Ishikawa (cell line): ENCODE data around the gene PODXL2.

ENCODE experiments used
- CEBPB ChIP-seq: IDR thresholded peaks from 2 replicates; pipeline ENCODE4 v1.6.1; 2012
- CREB1 ChIP-seq: IDR thresholded peaks from 2 replicates; pipeline ENCODE4 v1.6.1; 2012; ENCODE audit warnings: low read depth
- EGR1 ChIP-seq: IDR thresholded peaks from 2 replicates; pipeline ENCODE4 v1.6.1; 2012
- EP300 ChIP-seq: IDR thresholded peaks from 2 replicates; pipeline ENCODE4 v1.6.1; 2012; ENCODE audit warnings: borderline replicate concordance
- FOXM1 ChIP-seq: IDR thresholded peaks from 2 replicates; pipeline ENCODE4 v1.6.1; 2012; ENCODE audit warnings: low read depth, borderline replicate concordance
- MAX ChIP-seq: IDR thresholded peaks from 2 replicates; pipeline ENCODE4 v1.6.1; 2012
- NFIC ChIP-seq: IDR thresholded peaks from 2 replicates; pipeline ENCODE4 v1.6.1; 2012
- RAD21 ChIP-seq: IDR thresholded peaks from 2 replicates; pipeline ENCODE4 v1.6.1; 2012; ENCODE audit warnings: low read depth
- REST ChIP-seq: IDR thresholded peaks from 2 replicates; pipeline ENCODE4 v1.6.1; 2012; ENCODE audit warnings: low read depth, mild to moderate bottlenecking
- TAF1 ChIP-seq: IDR thresholded peaks from 2 replicates; pipeline ENCODE4 v1.6.1; 2012; ENCODE audit warnings: low read depth, mild to moderate bottlenecking
- TEAD4 ChIP-seq: IDR thresholded peaks from 2 replicates; pipeline ENCODE4 v1.6.1; 2012
- USF1 ChIP-seq: IDR thresholded peaks from 2 replicates; pipeline ENCODE4 v1.6.1; 2012
- YY1 ChIP-seq: IDR thresholded peaks from 2 replicates; pipeline ENCODE4 v1.6.1; 2012; ENCODE audit warnings: low read depth
- ZBTB7A ChIP-seq: IDR thresholded peaks from 2 replicates; pipeline ENCODE4 v1.6.1; 2012; ENCODE audit warnings: low read depth

DNA sequence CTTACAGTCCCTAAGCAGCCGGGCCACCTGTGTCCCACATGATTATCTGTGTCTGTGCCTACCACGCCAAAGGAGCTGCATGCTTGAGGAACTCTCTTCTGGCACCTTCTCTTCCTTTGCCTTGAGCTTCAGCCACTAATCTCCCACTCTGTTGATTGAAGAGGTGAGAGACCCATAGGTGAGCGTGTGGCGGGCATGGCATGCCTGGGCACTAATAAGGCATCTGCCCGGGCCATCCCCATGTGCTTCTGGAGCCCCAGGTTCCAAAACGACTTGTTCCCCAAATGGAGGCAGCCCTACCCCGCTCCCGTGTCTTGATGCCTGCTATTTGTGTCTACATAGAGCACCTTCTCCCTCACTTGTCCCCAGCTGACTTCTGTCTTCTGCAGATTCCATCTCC lies 17.7 kb upstream of the PODXL2 start:
- TF ChIP-seq YY1 (no peak), EGR1 (no peak), EP300 (no peak), RAD21 (no peak), TEAD4 (no peak), REST (no peak), ZBTB7A (no peak), NFIC (no peak), MAX (no peak), CEBPB (no peak), TAF1 (no peak), CREB1 (no peak), FOXM1 (no peak), USF1 (no peak)
